GM18505 (cell line): Measurements from ENCODE around the gene SUMO3.
"Not testable (repeated sequence)": the region's sequence is repeated elsewhere in the genome, so short reads cannot be mapped to it uniquely, and the experiment has no call there.

Experiments used
- ATAC-seq: cut with Tn5 transposase; IDR thresholded peaks from one replicate; pipeline ENCODE4 v1.9.1; 2021; ENCODE audit not compliant: unreplicated experiment
- POLR2A ChIP-seq: IDR thresholded peaks from 4 replicates; pipeline ENCODE4 v1.6.1; 2011; ENCODE audit warnings: borderline replicate concordance; ENCODE audit not compliant: insufficient read depth, insufficient read length; ENCODE audit errors: extremely low read depth

The SUMO3 gene

GRCh38 chr21:44842721-44843445 lies 25.0 kb upstream of the SUMO3 start:
- no peak for TF ChIP-seq POLR2A
- ATAC-seq: no peak

- no peak for TF ChIP-seq POLR2A
- no peak for ATAC-seq
Observed at GRCh38 chr21:44842087-44842486, 24.2 kb upstream of the SUMO3 start.

GRCh38 chr21:44840771-44841170 lies 22.9 kb upstream of the SUMO3 start:
- TF ChIP-seq POLR2A: no peak
- no peak for ATAC-seq

DNA sequence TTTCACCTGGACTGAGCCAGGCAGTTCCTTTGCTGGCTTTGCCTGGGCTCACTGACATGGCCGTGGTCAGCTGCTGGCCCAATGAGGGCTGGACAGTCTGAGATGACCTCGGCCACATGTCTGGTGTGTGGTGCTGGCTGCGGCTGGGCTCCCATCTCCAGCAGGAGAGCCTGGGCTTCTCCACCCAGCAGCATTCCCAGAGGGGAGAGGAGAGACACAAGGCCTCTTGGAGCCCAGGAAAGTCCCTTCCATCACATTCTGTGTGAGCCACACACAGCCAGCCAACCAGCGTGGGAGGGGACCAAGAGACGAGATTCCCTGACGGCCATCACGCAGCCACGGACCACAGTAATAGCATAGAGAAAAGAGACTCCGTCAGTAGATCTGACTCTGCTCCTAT lies 21.1 kb upstream of the SUMO3 start:
- no peak for TF ChIP-seq POLR2A
- ATAC-seq: no peak

DNA sequence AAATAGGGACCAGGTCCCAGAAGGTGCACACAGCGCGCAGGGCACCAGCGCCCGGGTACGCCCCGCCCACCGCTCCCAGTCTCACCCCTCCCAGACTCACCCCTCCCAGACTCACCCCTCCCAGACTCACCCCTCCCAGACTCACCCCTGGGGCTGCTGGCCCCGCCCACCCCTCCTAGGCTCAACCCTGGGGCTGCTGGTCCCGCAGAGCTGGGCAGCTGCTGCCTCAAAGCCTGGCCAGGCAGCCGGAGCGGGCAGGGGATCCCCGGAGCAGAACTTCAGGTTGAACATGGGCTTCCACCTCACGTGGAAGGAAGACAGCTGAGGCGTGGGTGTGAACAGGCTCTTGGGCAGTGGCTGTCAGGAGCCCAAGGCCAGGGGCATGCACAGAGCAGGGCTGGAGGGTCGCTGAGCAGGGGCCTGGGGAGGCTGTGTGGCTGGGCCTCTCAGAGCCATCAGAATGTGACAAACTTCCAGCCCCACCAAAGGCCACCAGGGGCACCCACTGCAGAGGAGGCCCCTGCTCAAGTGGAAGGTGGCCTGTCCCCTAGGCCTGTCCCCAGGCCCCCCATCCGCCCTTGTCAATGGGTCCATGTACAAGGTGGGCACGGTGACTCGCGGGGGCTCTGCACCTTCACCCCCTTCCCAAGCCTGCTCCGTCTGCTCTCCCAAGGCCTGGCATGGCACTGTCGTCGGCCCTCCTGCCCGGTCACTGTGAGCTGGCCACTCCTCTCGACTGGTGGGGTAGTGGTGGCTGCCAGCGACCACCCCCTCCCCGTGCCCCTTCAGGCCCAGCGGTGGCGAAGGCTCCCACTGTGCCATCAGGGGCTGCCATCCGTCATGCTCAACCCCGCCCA lies 20.4 kb upstream of the SUMO3 start:
- ATAC-seq: no peak
- no peak for TF ChIP-seq POLR2A

GRCh38 chr21:44837537-44837936 lies 19.7 kb upstream of the SUMO3 start:
- TF ChIP-seq POLR2A: no peak
- ATAC-seq: no peak

DNA sequence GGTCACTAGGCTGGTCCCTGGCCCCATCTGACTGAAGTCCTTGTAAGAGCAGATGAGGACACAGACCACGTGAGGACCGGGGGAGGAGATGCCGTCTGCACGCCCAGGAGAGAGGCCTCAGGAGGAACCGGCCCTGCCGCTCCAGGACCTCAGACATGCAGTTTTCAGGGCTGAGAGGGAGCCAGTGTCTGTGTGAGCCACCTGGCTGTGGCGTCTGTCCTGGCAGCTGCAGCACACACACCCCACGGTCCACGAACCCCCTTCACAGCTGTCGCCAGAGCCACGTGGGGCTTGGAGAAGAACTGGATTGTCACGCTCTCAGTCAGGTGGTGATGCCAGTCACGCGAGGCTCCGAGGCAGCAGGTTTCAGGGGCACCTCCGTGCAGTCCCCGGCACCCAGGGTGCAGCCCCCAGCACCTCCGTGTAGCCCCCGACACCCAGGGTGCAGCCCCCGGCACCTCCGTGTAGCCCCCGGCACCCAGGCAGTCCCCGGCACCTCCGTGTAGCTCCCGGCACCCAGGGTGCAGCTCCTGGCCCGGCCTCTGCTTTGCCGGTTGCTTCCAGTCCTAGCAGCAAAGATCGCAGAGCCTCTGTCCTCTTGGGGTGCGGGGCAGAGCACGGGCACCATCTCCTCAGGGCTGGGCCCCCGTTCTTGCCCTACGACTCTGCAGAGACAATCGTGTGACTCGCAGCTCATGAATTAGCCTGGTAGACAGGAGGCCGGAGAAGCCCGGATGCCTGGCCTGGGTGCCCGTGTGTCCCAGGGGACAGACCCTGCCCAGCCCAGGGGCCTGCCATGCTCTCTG lies 19.0 kb upstream of the SUMO3 start:
- TF ChIP-seq POLR2A: no peak

GRCh38 chr21:44836349-44836665 lies 18.4 kb upstream of the SUMO3 start:
- no peak for ATAC-seq
- TF ChIP-seq POLR2A: no peak

More for the DNA sequence above, 19.0 kb upstream of the SUMO3 start:
- ATAC-seq: no peak

DNA sequence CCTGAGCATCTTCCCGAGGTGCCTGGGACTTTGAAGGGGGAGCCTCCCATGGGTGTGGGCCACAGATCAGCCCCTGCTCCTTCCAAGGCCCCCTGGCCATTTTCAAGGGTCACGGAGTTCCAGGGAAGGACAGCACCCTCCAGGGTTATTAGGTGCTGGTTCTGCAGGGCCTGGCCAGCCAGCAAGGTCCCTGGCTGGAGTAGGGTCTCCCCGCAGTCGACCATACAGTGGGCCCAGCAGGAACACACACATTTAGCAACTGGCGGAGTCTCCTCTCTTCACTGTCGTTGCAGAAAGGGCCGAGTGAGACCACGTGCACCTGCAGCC lies 17.7 kb upstream of the SUMO3 start:
- TF ChIP-seq POLR2A: no peak
- ATAC-seq: no peak

DNA sequence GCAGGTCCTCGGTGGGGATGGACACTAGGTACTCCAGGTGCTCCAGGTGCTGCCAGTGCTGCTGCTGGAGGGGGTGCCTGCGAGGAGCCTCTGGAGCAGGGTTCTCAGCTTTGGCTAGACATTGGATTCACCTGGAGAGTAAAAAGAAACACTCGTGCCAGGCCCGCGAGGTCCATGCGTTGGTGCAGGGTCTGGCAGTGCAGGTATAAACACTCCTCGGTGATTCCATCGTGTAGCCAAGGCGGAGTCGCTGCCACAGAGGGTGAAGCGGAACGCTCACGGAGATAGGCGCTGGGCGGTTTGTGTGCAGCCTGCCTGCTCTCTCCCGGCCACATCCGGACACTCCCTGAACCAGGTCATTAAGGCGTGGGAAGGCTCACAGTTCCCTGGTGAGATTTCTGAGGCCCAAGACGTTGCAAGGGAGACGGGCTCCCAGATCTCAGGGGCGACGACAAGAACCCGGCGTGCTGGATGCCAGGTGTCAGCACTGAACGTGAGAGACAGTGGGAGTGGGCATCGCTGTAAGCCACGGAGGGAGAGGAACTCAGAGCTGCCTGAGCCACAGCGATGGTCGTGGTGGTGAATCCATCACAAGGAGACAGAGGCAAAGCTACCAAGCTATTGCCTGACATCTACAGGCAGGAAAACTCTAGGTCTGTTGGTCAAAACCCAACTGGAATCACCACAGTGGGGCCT lies 17.2 kb upstream of the SUMO3 start:
- no peak for ATAC-seq
- no peak for TF ChIP-seq POLR2A

- no peak for TF ChIP-seq POLR2A
- ATAC-seq: no peak
Observed at GRCh38 chr21:44834231-44834950, 16.5 kb upstream of the SUMO3 start.

GRCh38 chr21:44833663-44834062 lies 15.8 kb upstream of the SUMO3 start:
- ATAC-seq: no peak
- no peak for TF ChIP-seq POLR2A

- ATAC-seq: not testable (repeated sequence)
Observed at GRCh38 chr21:44832516-44833255, 14.8 kb upstream of the SUMO3 start.
